ENCODE results near the gene SRMS.

DNA sequence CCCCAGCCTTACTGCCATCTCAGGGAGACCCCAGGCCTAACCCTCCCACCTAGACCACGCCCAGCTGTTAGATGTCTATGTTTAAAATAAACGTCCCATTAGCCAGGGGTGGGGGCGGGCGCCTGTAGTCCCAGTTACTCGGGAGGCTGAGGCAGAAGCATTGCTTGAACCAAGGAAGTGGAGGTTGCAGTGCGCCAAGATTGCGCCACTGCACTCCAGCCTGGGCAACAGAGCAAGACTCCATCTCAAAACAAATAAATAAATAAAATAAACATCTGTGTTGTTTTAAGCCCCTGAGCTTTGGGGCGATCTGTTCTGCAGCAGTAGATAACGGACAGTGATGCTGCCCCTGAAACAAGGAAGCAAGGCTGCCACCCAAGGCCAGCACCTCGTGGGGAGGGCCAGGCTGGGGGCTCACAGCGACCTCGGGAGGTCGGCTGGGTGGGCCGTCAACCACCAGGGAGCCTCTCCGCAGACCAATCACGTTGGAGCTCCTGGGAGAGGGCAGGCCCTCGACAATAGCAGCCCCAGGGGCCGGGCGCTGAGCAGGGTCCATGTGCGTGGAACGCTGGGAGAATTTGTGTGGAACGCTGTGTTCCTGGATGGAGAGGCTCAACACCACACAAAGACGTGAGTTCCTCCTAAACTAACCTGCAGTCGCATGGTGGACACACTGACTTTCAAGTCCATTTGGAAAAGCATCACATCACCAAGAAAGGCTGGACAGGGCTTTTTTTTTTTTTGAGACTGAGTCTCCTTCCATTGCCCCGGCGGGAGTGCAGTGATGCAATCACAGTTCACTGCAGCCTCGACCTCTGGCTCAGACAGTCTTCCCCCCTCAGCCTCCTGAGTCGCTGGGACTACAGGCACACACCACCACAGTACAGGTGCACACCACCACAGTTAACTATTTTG lies 27.5 kb upstream of the SRMS start:
- TF ChIP-seq, protein P1, sequence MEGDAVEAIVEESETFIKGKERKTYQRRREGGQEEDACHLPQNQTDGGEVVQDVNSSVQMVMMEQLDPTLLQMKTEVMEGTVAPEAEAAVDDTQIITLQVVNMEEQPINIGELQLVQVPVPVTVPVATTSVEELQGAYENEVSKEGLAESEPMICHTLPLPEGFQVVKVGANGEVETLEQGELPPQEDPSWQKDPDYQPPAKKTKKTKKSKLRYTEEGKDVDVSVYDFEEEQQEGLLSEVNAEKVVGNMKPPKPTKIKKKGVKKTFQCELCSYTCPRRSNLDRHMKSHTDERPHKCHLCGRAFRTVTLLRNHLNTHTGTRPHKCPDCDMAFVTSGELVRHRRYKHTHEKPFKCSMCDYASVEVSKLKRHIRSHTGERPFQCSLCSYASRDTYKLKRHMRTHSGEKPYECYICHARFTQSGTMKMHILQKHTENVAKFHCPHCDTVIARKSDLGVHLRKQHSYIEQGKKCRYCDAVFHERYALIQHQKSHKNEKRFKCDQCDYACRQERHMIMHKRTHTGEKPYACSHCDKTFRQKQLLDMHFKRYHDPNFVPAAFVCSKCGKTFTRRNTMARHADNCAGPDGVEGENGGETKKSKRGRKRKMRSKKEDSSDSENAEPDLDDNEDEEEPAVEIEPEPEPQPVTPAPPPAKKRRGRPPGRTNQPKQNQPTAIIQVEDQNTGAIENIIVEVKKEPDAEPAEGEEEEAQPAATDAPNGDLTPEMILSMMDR (IDR thresholded peaks at IDR 0.05; ENCODE audit: low read length), result no peak
- TF ChIP-seq EZH2phosphoT487 (IDR thresholded peaks at IDR 0.05; ENCODE audit: low read length) (no peak), EZH2 (optimal IDR thresholded peaks at IDR 0.05; ENCODE audit: low read depth, low read length) (no peak)

All from MM.1S (cell line).